Endothelial cell of umbilical vein (primary cell): Measurements from ENCODE around the gene MYH9.

ENCODE experiments used
- EZH2 ChIP-seq: IDR thresholded peaks from 2 replicates; pipeline ENCODE4 v1.6.1; 2012; ENCODE audit warnings: borderline replicate concordance, low read depth, mild to moderate bottlenecking, moderate library complexity, low read length, inconsistent platforms; ENCODE audit not compliant: severe bottlenecking
- FOS ChIP-seq: IDR thresholded peaks from 2 replicates; pipeline ENCODE4 v1.6.1; 2011; ENCODE audit warnings: mild to moderate bottlenecking, low read length, moderate library complexity, borderline replicate concordance; ENCODE audit not compliant: insufficient read depth
- JUN ChIP-seq: IDR thresholded peaks from 2 replicates; pipeline ENCODE4 v1.6.1; 2011; ENCODE audit warnings: borderline replicate concordance, low read depth; ENCODE audit not compliant: insufficient read length, insufficient read depth
- POLR2A ChIP-seq: IDR thresholded peaks from 2 replicates; pipeline ENCODE4 v1.6.1; 2012; ENCODE audit warnings: low read depth, mild to moderate bottlenecking, control low read depth, low read length
- POLR2AphosphoS5 ChIP-seq: IDR thresholded peaks from 2 replicates; pipeline ENCODE4 v1.6.1; 2012; ENCODE audit warnings: low read depth, mild to moderate bottlenecking, control low read depth, low read length, moderate library complexity; ENCODE audit not compliant: insufficient read depth
- TF ChIP-seq, protein P1 (sequence below), 2 donors: IDR thresholded peaks; 1 replicate in 1 of 2; 2 replicates in 1 of 2; pipeline ENCODE4 v1.5.1; 2011; ENCODE audit warnings: low read length in 2 of 2, mild to moderate bottlenecking in 2 of 2, moderate library complexity in 2 of 2, control low read depth in 1 of 2, inconsistent platforms in 1 of 2, low read depth in 1 of 2; ENCODE audit not compliant: insufficient read depth in 1 of 2; ENCODE audit errors: extremely low read depth in 1 of 2

GRCh38 chr22:36366291-36366708 is 21.5 kb downstream of the MYH9 start:
- TF ChIP-seq JUN (no peak), EZH2 (no peak), POLR2A (no peak), FOS (no peak), POLR2AphosphoS5 (no peak)
- TF ChIP-seq, protein P1, sequence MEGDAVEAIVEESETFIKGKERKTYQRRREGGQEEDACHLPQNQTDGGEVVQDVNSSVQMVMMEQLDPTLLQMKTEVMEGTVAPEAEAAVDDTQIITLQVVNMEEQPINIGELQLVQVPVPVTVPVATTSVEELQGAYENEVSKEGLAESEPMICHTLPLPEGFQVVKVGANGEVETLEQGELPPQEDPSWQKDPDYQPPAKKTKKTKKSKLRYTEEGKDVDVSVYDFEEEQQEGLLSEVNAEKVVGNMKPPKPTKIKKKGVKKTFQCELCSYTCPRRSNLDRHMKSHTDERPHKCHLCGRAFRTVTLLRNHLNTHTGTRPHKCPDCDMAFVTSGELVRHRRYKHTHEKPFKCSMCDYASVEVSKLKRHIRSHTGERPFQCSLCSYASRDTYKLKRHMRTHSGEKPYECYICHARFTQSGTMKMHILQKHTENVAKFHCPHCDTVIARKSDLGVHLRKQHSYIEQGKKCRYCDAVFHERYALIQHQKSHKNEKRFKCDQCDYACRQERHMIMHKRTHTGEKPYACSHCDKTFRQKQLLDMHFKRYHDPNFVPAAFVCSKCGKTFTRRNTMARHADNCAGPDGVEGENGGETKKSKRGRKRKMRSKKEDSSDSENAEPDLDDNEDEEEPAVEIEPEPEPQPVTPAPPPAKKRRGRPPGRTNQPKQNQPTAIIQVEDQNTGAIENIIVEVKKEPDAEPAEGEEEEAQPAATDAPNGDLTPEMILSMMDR (IDR thresholded peaks at IDR 0.05; ENCODE audit: extremely low read depth in 1 of 2, insufficient read depth in 1 of 2, low read depth in 1 of 2, low read length in 2 of 2) = no peak
